WTC11 (cell line): ENCODE measurements around the gene NATD1. TPM values are rescaled to one million over a fixed set of nuclear protein-coding genes. Genes with fewer than 3 reads are reported as not detected.
A peak's percentile ranks its signal among the peaks of the same experiment; 100 is the strongest.

ENCODE experiments used
- ATAC-seq: fragments of 200-7000 bp; cut with Tn5 transposase; 2 replicates; pipeline ENCODE4 v1.10.0; 2021; ENCODE audit warnings: mild to moderate bottlenecking, moderate library complexity
- CTCF ChIA-PET: fragments of 300-600 bp; sonication (Branson Sonifier 250); formaldehyde crosslinking; loops from one replicate; lab custom pipeline; 2021; ENCODE audit warnings: antibody characterized with exemption; lab: Charles Lee
- POLR2A ChIA-PET: fragments of 350-600 bp; sonication (Branson Sonifier 250); formaldehyde crosslinking; loops from one replicate; lab custom pipeline; 2021; ENCODE audit warnings: antibody characterized with exemption; lab: Charles Lee
- DNase-seq: peaks from one replicate; pipeline ENCODE4 v3.0.0; 2021; ENCODE audit warnings: low spot score
- H3K27ac Mint-ChIP-seq: 2 replicates; pipeline ENCODE4 v1.8.0; 2021; ENCODE audit warnings: mixed read lengths
- H3K27me3 Mint-ChIP-seq: 2 replicates; pipeline ENCODE4 v1.8.0; 2021; ENCODE audit warnings: low read depth, mild to moderate bottlenecking, moderate library complexity, mixed read lengths
- H3K36me3 Mint-ChIP-seq: 2 replicates; pipeline ENCODE4 v1.8.0; 2021; ENCODE audit warnings: mixed read lengths
- H3K4me1 Mint-ChIP-seq: 2 replicates; pipeline ENCODE4 v1.8.0; 2022; ENCODE audit warnings: mixed read lengths
- H3K4me3 Mint-ChIP-seq: 2 replicates; pipeline ENCODE4 v1.8.0; 2021; ENCODE audit warnings: mild to moderate bottlenecking, moderate library complexity, mixed read lengths
- H3K9me3 Mint-ChIP-seq: 2 replicates; pipeline ENCODE4 v1.8.0; 2021; ENCODE audit warnings: mixed read lengths
- AR ChIP-seq: fragments of 250-450 bp; sonication (Bioruptor Pico); IDR thresholded peaks from 2 replicates; pipeline ENCODE4 v1.9.0; 2021; ENCODE audit warnings: mild to moderate bottlenecking
- ATF6 ChIP-seq: sonication (generic); formaldehyde crosslinking; IDR thresholded peaks from 2 replicates; pipeline ENCODE4 v1.8.1; 2023; ENCODE audit warnings: mild to moderate bottlenecking, missing genetic modification reagents
- E2F1 ChIP-seq: sonication (generic); formaldehyde crosslinking; IDR thresholded peaks from 2 replicates; pipeline ENCODE4 v1.8.0; 2022; ENCODE audit warnings: mild to moderate bottlenecking, missing genetic modification reagents
- FOXK1 ChIP-seq: sonication (generic); formaldehyde crosslinking; IDR thresholded peaks from 2 replicates; pipeline ENCODE4 v1.8.0; 2022; ENCODE audit warnings: mild to moderate bottlenecking, moderate library complexity, missing genetic modification reagents
- GTF2I ChIP-seq: fragments of 250-450 bp; sonication (Bioruptor Pico); conservative IDR thresholded peaks from 2 replicates; pipeline ENCODE4 v1.4.0; 2021; ENCODE audit warnings: mild to moderate bottlenecking
- HMGA2 ChIP-seq: fragments of 250-450 bp; sonication (Bioruptor Pico); IDR thresholded peaks from 2 replicates; pipeline ENCODE4 v1.4.0; 2021; ENCODE audit warnings: mild to moderate bottlenecking, moderate library complexity
- IRF1 ChIP-seq: sonication (generic); formaldehyde crosslinking; IDR thresholded peaks from 2 replicates; pipeline ENCODE4 v1.8.0; 2023; ENCODE audit warnings: missing genetic modification reagents
- IRF2 ChIP-seq: sonication (generic); formaldehyde crosslinking; IDR thresholded peaks from 2 replicates; pipeline ENCODE4 v1.8.0; 2022; ENCODE audit warnings: low read depth, missing genetic modification reagents, borderline replicate concordance
- JUN ChIP-seq: sonication (generic); formaldehyde crosslinking; IDR thresholded peaks from 2 replicates; pipeline ENCODE4 v1.8.0; 2023; ENCODE audit warnings: mild to moderate bottlenecking, missing genetic modification reagents
- MYBL2 ChIP-seq: sonication (generic); formaldehyde crosslinking; IDR thresholded peaks from 2 replicates; pipeline ENCODE4 v1.8.1; 2023; ENCODE audit warnings: mild to moderate bottlenecking, moderate library complexity, missing genetic modification reagents
- NR1H2 ChIP-seq: sonication (generic); formaldehyde crosslinking; IDR thresholded peaks from 2 replicates; pipeline ENCODE4 v1.9.0; 2021; ENCODE audit warnings: mild to moderate bottlenecking, moderate library complexity, missing genetic modification reagents
- SMAD3 ChIP-seq: sonication (generic); formaldehyde crosslinking; IDR thresholded peaks from 2 replicates; pipeline ENCODE4 v1.8.0; 2022; ENCODE audit warnings: missing genetic modification reagents, mild to moderate bottlenecking, borderline replicate concordance
- SMAD4 ChIP-seq: sonication (generic); formaldehyde crosslinking; IDR thresholded peaks from 2 replicates; pipeline ENCODE4 v1.8.0; 2022; ENCODE audit warnings: mild to moderate bottlenecking, missing genetic modification reagents
- TEAD1 ChIP-seq: sonication (generic); formaldehyde crosslinking; IDR thresholded peaks from 2 replicates; pipeline ENCODE4 v1.8.0; 2022; ENCODE audit warnings: mild to moderate bottlenecking, missing genetic modification reagents
- TEAD4 ChIP-seq: sonication (generic); formaldehyde crosslinking; IDR thresholded peaks from 2 replicates; pipeline ENCODE4 v1.8.0; 2022; ENCODE audit warnings: mild to moderate bottlenecking, missing genetic modification reagents
- ZBTB21 ChIP-seq: sonication (generic); formaldehyde crosslinking; IDR thresholded peaks from 2 replicates; pipeline ENCODE4 v1.8.1; 2023; ENCODE audit warnings: mild to moderate bottlenecking, missing genetic modification reagents, borderline replicate concordance
- ZMAT4 ChIP-seq: fragments of 250-450 bp; sonication (Bioruptor Pico); IDR thresholded peaks from 2 replicates; pipeline ENCODE4 v1.9.0; 2021; ENCODE audit warnings: mild to moderate bottlenecking
- ZNF317 ChIP-seq: sonication (generic); formaldehyde crosslinking; IDR thresholded peaks from 2 replicates; pipeline ENCODE4 v1.8.1; 2023; ENCODE audit warnings: low read depth, mild to moderate bottlenecking, moderate library complexity, missing genetic modification reagents, borderline replicate concordance
- total RNA-seq: library from RNA; stranded (reverse); gene quantifications from 3 replicates; pipeline ENCODE4 v1.2.3, GENCODE V29; 2021
- TF ChIP-seq, protein P1 (sequence below): sonication (generic); formaldehyde crosslinking; IDR thresholded peaks from 2 replicates; pipeline ENCODE4 v1.8.1; 2023; ENCODE audit warnings: mild to moderate bottlenecking, missing genetic modification reagents
- TF ChIP-seq, protein P2 (sequence below): sonication (generic); formaldehyde crosslinking; IDR thresholded peaks from 2 replicates; pipeline ENCODE4 v1.8.1; 2022; ENCODE audit warnings: low read depth, missing genetic modification reagents, borderline replicate concordance

The NATD1 gene
- total RNA-seq, 1 experiment from 2014 or later = 10.1 TPM

- Mint-ChIP-seq H3K27ac (peak overlapping the region; percentile 94), H3K4me3 (peak overlapping the region; percentile 96), H3K36me3 (peaks cover 12% of the 10 kb centered on the region)
- ChIA-PET CTCF (interaction anchor here (0.9 to 3.5 kb wide), 5 partner anchors 13 to 170 kb away, joined by 4 to 13 read pairs (median 5); no protein-coding TSS in a partner anchor), POLR2A (interaction anchor here (1.2 to 2.0 kb wide), 2 partner anchors 158 to 170 kb away, joined by 3 to 6 read pairs; partner anchors contain the start of gene USP22)
- no peak for TF ChIP-seq ATF6 (CRISPR knock-in tag)
- TF ChIP-seq ZNF317 = no peak
- TF ChIP-seq SMAD4 (CRISPR knock-in tag) = no peak
- TF ChIP-seq JUN = no peak
- no peak for TF ChIP-seq IRF1 (CRISPR knock-in tag)
- TF ChIP-seq, all 79 proteins: peak for 0
- Mint-ChIP-seq H3K27me3 (no peaks in the 10 kb centered on the region; the same call in 1 of the 2 replicates), H3K9me3 (no peaks in the 10 kb centered on the region), H3K4me1 (peaks cover 38% of the 10 kb centered on the region)
- DNase-seq (no peak), ATAC-seq (no peak)
Measured at GRCh38 chr17:21212826-21213637, 40.2 kb downstream of the NATD1 start.

DNA sequence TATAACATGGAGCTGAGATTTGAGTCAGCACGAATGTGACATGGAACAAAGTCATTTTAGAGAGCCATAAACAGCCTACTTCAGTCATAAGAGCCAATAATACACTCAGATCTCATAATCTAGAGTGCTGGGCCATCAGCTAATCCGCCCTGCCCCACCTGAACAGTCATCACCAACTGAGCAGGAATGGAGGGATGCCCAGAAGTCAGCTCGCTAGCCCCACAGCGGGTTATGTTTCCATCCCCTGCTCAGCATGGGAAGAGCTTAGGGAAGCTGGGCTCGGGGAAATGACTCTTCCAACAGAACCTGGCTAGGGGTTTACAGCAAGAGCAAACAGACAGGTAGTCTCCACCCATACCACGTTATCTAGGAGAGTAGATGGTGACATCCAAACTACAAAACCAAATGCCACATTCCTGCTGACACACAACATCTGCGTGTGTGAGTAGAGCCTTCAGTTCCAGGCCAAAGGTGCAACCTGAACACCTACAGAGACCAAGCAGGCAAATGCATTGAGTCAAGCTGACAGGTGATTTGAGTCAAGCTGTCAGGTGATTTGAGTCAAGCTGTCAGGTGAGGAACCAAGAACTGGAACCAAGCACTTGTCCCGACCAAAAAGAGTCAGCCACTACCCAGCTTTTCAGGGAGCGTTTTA lies 41.3 kb downstream of the NATD1 start:
- Mint-ChIP-seq H3K36me3 (peaks cover 16% of the 10 kb centered on the region), H3K27me3 (no peaks in the 10 kb centered on the region; the same call in 1 of the 2 replicates), H3K9me3 (no peaks in the 10 kb centered on the region), H3K4me3 (peak overlapping the region; percentile 96), H3K4me1 (peaks cover 33% of the 10 kb centered on the region), H3K27ac (peak overlapping the region; percentile 60; the same call in 1 of the 2 replicates)
- ChIA-PET POLR2A (no interaction called here), CTCF (interaction anchor here (1.5 to 3.5 kb wide), 2 partner anchors 28 to 68 kb away, joined by 3 to 13 read pairs; no protein-coding TSS in a partner anchor)
- DNase-seq (no peak), ATAC-seq (no peak)
- TF ChIP-seq SMAD4 (CRISPR knock-in tag) (no peak), NR1H2 (CRISPR knock-in tag) (no peak), ZMAT4 (CRISPR knock-in tag) (no peak), ATF6 (CRISPR knock-in tag) (no peak), TEAD1 (no peak), FOXK1 (no peak), IRF2 (CRISPR knock-in tag) (no peak), HMGA2 (CRISPR knock-in tag) (no peak), E2F1 (no peak), SMAD3 (CRISPR knock-in tag) (no peak), AR (CRISPR knock-in tag) (no peak), MYBL2 (CRISPR knock-in tag) (no peak), GTF2I (no peak), ZBTB21 (CRISPR knock-in tag) (no peak), TEAD4 (no peak)
- TF ChIP-seq, protein P1, sequence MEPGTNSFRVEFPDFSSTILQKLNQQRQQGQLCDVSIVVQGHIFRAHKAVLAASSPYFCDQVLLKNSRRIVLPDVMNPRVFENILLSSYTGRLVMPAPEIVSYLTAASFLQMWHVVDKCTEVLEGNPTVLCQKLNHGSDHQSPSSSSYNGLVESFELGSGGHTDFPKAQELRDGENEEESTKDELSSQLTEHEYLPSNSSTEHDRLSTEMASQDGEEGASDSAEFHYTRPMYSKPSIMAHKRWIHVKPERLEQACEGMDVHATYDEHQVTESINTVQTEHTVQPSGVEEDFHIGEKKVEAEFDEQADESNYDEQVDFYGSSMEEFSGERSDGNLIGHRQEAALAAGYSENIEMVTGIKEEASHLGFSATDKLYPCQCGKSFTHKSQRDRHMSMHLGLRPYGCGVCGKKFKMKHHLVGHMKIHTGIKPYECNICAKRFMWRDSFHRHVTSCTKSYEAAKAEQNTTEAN = no peak
- TF ChIP-seq, protein P2, sequence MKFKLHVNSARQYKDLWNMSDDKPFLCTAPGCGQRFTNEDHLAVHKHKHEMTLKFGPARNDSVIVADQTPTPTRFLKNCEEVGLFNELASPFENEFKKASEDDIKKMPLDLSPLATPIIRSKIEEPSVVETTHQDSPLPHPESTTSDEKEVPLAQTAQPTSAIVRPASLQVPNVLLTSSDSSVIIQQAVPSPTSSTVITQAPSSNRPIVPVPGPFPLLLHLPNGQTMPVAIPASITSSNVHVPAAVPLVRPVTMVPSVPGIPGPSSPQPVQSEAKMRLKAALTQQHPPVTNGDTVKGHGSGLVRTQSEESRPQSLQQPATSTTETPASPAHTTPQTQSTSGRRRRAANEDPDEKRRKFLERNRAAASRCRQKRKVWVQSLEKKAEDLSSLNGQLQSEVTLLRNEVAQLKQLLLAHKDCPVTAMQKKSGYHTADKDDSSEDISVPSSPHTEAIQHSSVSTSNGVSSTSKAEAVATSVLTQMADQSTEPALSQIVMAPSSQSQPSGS (CRISPR knock-in tag) = no peak
